Smooth muscle cell (in vitro differentiated cells): ENCODE data around the gene EIF3CL. TPM values are rescaled to one million over a fixed set of nuclear protein-coding genes. Genes with fewer than 3 reads are reported as not detected.
"Not testable (repeated sequence)": the region's sequence is repeated elsewhere in the genome, so short reads cannot be mapped to it uniquely, and the experiment has no call there.

ENCODE experiments used
- DNase-seq: peaks from one replicate; lab custom pipeline; 2025; ENCODE audit not compliant: unreplicated experiment; lab: John Stamatoyannopoulos, UW
- H2AFZ ChIP-seq: fragments of 200-600 bp; sonication (generic); 2 replicates; pipeline ENCODE4 v1.6.0; 2016; ENCODE audit warnings: antibody characterized with exemption, low read depth, mild to moderate bottlenecking
- H3F3A ChIP-seq: fragments of 200-600 bp; sonication (generic); 2 replicates; pipeline ENCODE4 v1.6.0; 2017; ENCODE audit warnings: antibody characterized with exemption, low read depth
- H3K27ac ChIP-seq: fragments of 200-600 bp; sonication (generic); 2 replicates; pipeline ENCODE4 v1.5.1; 2016; ENCODE audit warnings: low read depth, mild to moderate bottlenecking
- H3K27me3 ChIP-seq: fragments of 200-600 bp; sonication (generic); 2 replicates; pipeline ENCODE4 v1.6.1; 2016; ENCODE audit warnings: low read depth, mild to moderate bottlenecking
- H3K36me3 ChIP-seq: fragments of 200-600 bp; sonication (generic); 2 replicates; pipeline ENCODE4 v1.5.1; 2016; ENCODE audit warnings: low read depth
- H3K4me1 ChIP-seq: fragments of 200-600 bp; sonication (generic); 2 replicates; pipeline ENCODE4 v1.5.1; 2016; ENCODE audit warnings: low read depth
- H3K4me2 ChIP-seq: fragments of 200-600 bp; sonication (generic); 2 replicates; pipeline ENCODE4 v1.6.0; 2016; ENCODE audit warnings: mild to moderate bottlenecking
- H3K4me3 ChIP-seq: fragments of 200-600 bp; sonication (generic); 2 replicates; pipeline ENCODE4 v1.5.1; 2016; ENCODE audit warnings: mild to moderate bottlenecking
- H3K79me2 ChIP-seq: fragments of 200-600 bp; sonication (generic); 2 replicates; pipeline ENCODE4 v1.6.0; 2016; ENCODE audit warnings: low read depth, mild to moderate bottlenecking
- H3K9ac ChIP-seq: fragments of 200-600 bp; sonication (generic); 2 replicates; pipeline ENCODE4 v1.6.0; 2016; ENCODE audit warnings: low read depth
- H3K9me3 ChIP-seq: fragments of 200-600 bp; sonication (generic); replicated peaks from 2 replicates; pipeline ENCODE4 v1.5.1; 2016; ENCODE audit warnings: low read depth
- H4K20me1 ChIP-seq: fragments of 200-600 bp; sonication (generic); 2 replicates; pipeline ENCODE4 v1.6.0; 2016; ENCODE audit warnings: low read depth
- WGBS: methylation state at CpG from one replicate; pipeline ENCODE4 v1.1.7; 2016; ENCODE audit warnings: low lambda C conversion rate; 5-methylcytosine and 5-hydroxymethylcytosine counted together
- polyA plus RNA-seq: library from polyadenylated mRNA; unstranded; fragments of >200 nt; fragmentation: Nextera tagmentation; extraction: Ambion mirVana; gene quantifications from 2 replicates; pipeline ENCODE4 v1.2.1, GENCODE V29; 2016
- total RNA-seq: library from RNA; depleted of rRNA; stranded (reverse); fragments of >200 nt; gene quantifications from 2 replicates; pipeline ENCODE4 v1.2.3, GENCODE V29; 2014

Gene EIF3CL, protein sequence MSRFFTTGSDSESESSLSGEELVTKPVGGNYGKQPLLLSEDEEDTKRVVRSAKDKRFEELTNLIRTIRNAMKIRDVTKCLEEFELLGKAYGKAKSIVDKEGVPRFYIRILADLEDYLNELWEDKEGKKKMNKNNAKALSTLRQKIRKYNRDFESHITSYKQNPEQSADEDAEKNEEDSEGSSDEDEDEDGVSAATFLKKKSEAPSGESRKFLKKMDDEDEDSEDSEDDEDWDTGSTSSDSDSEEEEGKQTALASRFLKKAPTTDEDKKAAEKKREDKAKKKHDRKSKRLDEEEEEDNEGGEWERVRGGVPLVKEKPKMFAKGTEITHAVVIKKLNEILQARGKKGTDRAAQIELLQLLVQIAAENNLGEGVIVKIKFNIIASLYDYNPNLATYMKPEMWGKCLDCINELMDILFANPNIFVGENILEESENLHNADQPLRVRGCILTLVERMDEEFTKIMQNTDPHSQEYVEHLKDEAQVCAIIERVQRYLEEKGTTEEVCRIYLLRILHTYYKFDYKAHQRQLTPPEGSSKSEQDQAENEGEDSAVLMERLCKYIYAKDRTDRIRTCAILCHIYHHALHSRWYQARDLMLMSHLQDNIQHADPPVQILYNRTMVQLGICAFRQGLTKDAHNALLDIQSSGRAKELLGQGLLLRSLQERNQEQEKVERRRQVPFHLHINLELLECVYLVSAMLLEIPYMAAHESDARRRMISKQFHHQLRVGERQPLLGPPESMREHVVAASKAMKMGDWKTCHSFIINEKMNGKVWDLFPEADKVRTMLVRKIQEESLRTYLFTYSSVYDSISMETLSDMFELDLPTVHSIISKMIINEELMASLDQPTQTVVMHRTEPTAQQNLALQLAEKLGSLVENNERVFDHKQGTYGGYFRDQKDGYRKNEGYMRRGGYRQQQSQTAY
- total RNA-seq (86.8 and 89.3 TPM in 2 replicates), polyA plus RNA-seq (not detected in 2 replicates)

GRCh38 chr16:28403220-28404072 is at the start of gene EIF3CL:
TSS of gene EIF3CL (minus strand) at chr16:28403841. CDS start at chr16:28403618, 223 bp downstream.
- H2AFZ ChIP-seq, H3K9ac ChIP-seq, H3K36me3 ChIP-seq, H3F3A ChIP-seq, H3K79me2 ChIP-seq, H3K27ac ChIP-seq, H3K27me3 ChIP-seq, DNase-seq, H3K4me2 ChIP-seq, H3K9me3 ChIP-seq, H4K20me1 ChIP-seq, H3K4me1 ChIP-seq: not testable (repeated sequence)
- peak within 1 kb of the TSS; percentile 30 for H3K4me3 ChIP-seq
- no CpG with 5 or more reads among the region's 66 CpGs for WGBS

- H3K36me3 ChIP-seq, H3K9me3 ChIP-seq, H3K27me3 ChIP-seq, DNase-seq, H4K20me1 ChIP-seq, H3K4me3 ChIP-seq, H3F3A ChIP-seq, H3K27ac ChIP-seq, H3K4me2 ChIP-seq, H3K79me2 ChIP-seq, H3K4me1 ChIP-seq, H3K9ac ChIP-seq, H2AFZ ChIP-seq: not testable (repeated sequence)
- no CpG with 5 or more reads among the region's 6 CpGs for WGBS
These were observed 43.4 kb upstream of the EIF3CL start for GRCh38 chr16:28447081-28447480.

GRCh38 chr16:28446388-28446787 is 42.7 kb upstream of the EIF3CL start:
- not testable (repeated sequence) for H3F3A ChIP-seq, H3K27me3 ChIP-seq, H3K36me3 ChIP-seq, H3K79me2 ChIP-seq, H2AFZ ChIP-seq, DNase-seq, H4K20me1 ChIP-seq, H3K4me1 ChIP-seq, H3K4me2 ChIP-seq, H3K9ac ChIP-seq, H3K27ac ChIP-seq, H3K4me3 ChIP-seq, H3K9me3 ChIP-seq
- WGBS = no CpG with 5 or more reads among the region's 4 CpGs

DNA sequence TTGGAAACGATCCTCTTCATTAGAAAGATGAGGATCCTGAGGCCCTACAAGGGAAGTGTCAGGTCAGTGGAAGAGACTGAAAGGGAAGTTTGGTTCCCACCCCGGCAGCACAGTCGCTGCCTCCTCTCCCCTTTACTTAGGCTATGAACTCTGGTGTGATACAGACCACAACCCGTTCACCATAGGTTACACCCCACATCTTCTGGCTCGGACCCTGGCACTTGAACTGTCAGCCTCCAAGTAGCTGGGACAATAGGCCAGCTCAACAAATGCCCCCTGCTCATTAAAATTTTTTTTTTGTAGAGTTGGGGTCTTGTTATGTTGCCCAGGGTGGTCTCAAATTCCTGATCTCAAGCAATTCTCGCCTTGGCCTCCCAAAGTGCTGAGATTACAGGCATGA is 40.3 kb upstream of the EIF3CL start:
- DNase-seq, H3K4me1 ChIP-seq, H3K4me2 ChIP-seq, H3K36me3 ChIP-seq, H3F3A ChIP-seq, H3K9me3 ChIP-seq, H3K27me3 ChIP-seq, H4K20me1 ChIP-seq, H3K4me3 ChIP-seq, H3K27ac ChIP-seq, H2AFZ ChIP-seq, H3K9ac ChIP-seq, H3K79me2 ChIP-seq: not testable (repeated sequence)
- 86% methylated on average over 5 of the region's 6 CpGs for WGBS

- H3K4me3 ChIP-seq = not testable (repeated sequence)
These were observed 35.3 kb upstream of the EIF3CL start for GRCh38 chr16:28438899-28439298.

GRCh38 chr16:28435340-28435739 is 31.7 kb upstream of the EIF3CL start:
- DNase-seq, H3K9ac ChIP-seq, H3K27ac ChIP-seq, H3K9me3 ChIP-seq, H2AFZ ChIP-seq, H3K4me2 ChIP-seq, H3K4me1 ChIP-seq, H3K4me3 ChIP-seq, H4K20me1 ChIP-seq, H3K36me3 ChIP-seq, H3F3A ChIP-seq, H3K79me2 ChIP-seq, H3K27me3 ChIP-seq: not testable (repeated sequence)
- WGBS = no CpG with 5 or more reads among the region's 29 CpGs

More at GRCh38 chr16:28438899-28439298, 35.3 kb upstream of the EIF3CL start:
- not testable (repeated sequence) for H3K27ac ChIP-seq, H2AFZ ChIP-seq, H3K4me2 ChIP-seq, H3K9me3 ChIP-seq, H3K4me1 ChIP-seq, H4K20me1 ChIP-seq, H3K79me2 ChIP-seq, DNase-seq, H3F3A ChIP-seq, H3K36me3 ChIP-seq, H3K27me3 ChIP-seq, H3K9ac ChIP-seq
- WGBS = 75% methylated on average over 3 of the region's 6 CpGs

DNA sequence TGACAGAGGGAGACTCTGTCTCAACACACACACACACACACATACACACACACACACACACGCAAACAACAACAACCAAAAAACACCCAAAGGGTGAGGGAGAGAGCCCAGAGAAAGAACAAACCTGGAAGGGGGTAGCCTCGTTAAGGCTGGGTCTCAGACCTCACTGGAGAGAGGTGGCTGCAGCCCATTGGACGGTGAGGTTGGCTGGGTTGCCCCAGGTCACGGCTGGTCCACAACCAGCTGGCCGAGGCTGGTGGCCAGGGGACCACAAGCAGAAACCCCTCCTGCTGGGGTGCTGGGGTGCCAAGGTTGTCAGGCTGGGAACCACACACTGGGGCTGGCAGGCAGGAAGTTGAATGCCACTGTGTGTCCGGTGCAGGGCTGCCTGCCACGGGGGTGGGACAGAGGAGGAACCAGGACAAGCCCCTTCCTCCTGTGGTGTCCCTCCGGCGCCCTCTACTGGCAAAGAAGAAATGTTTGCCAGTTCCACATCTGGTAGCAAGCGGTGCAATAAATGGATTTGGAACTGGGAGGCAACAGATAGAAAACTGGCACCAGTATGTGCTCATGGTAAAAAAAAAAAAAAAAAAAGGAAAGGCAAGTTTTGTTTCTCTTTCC is 22.5 kb upstream of the EIF3CL start:
- not testable (repeated sequence) for H3K27me3 ChIP-seq, H3K4me2 ChIP-seq, H3K4me1 ChIP-seq, H4K20me1 ChIP-seq, H3K9me3 ChIP-seq, H3K27ac ChIP-seq, H3K79me2 ChIP-seq, H3K36me3 ChIP-seq, H3K4me3 ChIP-seq, H2AFZ ChIP-seq, DNase-seq, H3K9ac ChIP-seq, H3F3A ChIP-seq
- no CpG with 5 or more reads among the region's 10 CpGs for WGBS
